NCI-H1417 treated with DMSO at 0.1 percent for 48 hours (cell line): ENCODE measurements around the gene NGF.
"Not testable (repeated sequence)": the region's sequence is repeated elsewhere in the genome, so short reads cannot be mapped to it uniquely, and the experiment has no call there.

ENCODE experiments used
- DNase-seq: peaks from one replicate; lab custom pipeline; 2025; lab: John Stamatoyannopoulos, UW

Gene NGF

GRCh38 chr1:115310581-115311473, 27.2 kb downstream of the NGF start:
- no peak for DNase-seq

GRCh38 chr1:115309504-115309903, 28.5 kb downstream of the NGF start:
- not testable (repeated sequence) for DNase-seq

GRCh38 chr1:115308969-115309368, 29.1 kb downstream of the NGF start:
- DNase-seq, result no peak

DNA sequence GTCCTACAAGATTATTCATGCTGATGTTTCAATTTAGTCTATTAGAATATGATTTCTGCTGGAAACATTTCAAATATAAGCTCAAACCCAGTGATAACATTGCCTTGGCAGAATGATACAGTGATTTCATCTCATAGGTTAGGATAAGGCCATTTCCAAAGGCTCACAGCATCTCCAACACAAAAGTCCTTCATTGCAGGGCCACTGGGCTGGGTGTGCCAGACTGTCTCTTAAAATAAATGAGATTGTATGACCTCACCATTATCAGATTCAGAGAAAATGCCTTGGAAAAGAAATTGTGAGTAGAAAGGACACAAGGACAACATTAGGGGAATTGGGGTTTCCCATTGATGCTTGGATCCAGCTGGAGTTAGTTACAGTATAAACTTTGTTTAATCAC, 30.4 kb downstream of the NGF start:
- DNase-seq, result no peak

DNA sequence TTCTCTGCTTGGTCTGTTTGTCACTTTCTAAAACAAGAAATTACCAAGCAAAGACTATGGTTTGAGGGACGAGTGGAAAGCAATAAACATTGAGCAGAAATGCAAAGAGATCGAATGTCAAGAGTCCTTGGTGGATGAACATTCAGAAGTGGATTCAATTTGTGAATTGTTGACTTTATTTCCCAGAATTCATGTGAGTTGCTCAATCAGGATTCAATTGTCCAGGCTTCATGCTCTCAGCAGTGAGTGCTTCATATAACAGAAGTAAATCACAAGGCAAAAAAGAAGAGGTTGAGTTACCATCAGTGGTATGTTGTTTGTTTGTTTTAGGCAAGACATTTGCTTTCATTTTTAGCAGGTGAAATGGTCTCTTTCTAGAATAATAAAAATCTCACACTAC, 31.9 kb downstream of the NGF start:
- no peak for DNase-seq

GRCh38 chr1:115303364-115303763, 34.7 kb downstream of the NGF start:
- no peak for DNase-seq

DNA sequence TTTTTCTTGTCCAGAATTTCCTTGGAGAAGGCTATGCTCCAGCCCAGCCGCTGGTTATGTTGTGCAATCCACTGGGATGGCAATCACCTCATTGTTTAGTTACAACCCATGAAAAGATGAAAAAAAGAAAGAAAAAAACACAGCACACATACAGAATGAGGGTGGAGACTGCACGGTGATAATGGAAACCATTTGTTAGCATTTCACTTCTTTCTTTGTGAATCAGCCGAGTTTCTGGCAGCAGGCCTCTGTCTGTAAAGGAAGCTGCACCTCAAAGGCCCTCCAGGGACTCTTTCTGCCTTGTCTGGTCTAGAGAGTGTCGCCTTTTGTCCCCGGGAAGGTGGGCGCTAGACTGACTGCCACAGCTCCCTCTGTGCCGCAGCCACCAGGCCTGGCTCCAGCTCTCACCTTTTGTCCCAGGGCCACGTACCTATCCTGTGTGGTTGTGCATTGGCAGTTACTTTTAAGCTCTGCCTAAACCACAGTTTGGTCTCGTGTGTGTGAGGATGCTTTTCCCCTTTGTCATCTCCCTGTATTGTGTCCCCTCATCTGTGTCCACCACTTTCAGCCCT, 35.6 kb downstream of the NGF start:
- DNase-seq, result no peak

- DNase-seq, result no peak
Observed at GRCh38 chr1:115301438-115302020, 36.5 kb downstream of the NGF start.

GRCh38 chr1:115300087-115300876, 37.8 kb downstream of the NGF start:
- no peak for DNase-seq

GRCh38 chr1:115299266-115299665, 38.8 kb downstream of the NGF start:
- no peak for DNase-seq

- DNase-seq, result no peak
Observed at GRCh38 chr1:115296981-115297380, 41.1 kb downstream of the NGF start.

GRCh38 chr1:115295904-115296696, 41.9 kb downstream of the NGF start:
- DNase-seq, result no peak

DNA sequence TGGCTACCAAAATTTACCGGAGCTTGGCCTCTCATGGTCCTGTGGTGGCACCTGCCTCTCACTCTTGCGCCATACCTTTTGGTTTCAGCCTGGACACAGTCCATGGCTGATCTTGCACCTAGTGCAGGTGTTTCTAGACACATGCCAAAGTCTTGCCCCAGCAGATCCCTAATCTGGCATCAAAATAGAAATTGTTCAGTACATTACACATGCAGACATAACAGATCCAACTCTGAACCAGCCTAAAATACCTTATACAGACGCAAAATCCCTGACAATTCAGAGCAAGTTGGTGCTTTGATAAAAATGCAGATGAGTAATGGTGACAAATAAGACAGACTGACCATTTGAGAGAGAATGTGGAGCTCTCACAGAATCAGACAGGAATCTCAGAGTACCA, 44.1 kb downstream of the NGF start:
- DNase-seq, result no peak

DNA sequence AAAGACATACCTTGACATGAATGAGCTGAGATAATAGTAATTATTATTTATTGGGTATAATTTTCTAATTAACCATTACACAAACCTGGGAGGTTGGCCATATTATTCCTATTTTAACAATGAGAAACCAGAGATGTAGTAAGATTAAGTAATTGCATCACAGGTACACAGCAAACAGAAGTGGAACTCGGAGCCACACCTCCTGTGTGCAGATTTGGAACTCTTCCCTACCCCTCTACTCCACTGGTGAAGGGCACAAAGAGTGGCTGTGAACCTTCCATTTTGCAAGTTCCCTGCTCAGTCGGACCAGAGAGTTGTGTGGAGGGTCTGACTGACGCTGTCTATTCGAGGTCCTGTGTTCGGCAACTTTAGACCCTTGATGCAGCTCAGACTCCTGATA, 45.0 kb downstream of the NGF start:
- no peak for DNase-seq

GRCh38 chr1:115291741-115292140, 46.3 kb downstream of the NGF start:
- DNase-seq, result no peak

- no peak for DNase-seq
Observed at GRCh38 chr1:115289940-115290339, 48.1 kb downstream of the NGF start.

DNA sequence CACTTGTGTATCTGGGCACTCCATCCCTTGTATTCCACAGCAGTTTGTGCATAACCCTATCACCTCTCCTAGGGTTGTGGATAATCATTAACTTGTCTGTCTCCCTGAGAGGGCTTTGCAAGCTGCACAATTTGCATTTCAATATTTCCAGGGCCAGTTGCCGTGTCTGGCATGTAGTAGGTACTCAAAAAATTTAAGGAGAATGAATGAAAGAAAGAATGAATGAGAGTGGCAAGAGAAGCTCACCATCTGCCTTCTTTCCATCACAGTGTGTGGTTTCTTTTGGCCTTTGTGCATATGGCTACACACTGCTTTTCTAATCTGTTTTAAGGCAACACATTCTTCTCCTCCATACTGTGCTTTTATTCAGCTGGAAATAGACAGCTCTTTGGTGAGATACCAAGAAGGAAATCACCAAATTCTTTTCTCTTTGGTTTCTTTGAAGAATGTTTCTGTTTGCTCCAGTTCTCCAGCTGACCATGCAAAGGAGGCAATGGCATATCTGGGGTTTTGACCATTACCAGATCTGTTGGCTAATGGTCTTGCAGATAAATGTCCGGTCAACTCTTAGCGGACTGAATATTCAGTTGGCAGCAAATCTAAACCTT, 49.4 kb downstream of the NGF start:
- DNase-seq, result no peak

DNA sequence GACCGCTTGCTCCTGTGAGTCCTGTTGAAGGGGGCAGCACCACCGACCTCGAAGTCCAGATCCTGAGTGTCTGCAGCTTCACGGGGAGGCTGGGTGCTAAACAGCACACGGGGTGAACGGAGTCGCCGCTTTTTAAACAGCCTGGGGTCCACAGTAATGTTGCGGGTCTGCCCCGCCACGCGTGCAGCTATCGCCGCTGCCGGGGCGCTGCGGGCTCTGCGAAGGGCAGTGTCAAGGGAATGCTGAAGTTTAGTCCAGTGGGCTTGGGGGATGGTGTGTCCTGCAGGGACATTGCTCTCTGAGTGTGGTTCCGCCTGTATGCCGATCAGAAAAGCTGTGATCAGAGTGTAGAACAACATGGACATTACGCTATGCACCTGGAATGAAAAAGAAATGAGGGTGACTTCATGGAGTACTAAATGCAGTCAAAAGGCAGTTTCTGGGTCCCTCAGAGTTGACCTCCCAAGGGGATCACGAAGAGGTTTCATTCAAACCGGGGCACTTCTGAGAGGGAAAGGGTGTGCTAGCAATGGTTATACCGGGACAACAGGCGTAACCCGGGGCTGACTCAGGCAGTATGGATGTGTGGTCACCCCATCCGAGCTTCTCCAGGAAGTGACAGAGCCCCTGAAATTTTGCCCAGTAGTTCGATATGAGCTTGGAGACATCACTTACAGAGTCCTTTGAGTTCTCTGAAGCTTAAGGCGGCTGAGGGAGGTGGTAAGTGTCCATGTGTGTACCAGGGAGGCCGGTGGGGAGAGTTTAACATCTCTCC, 51.4 kb downstream of the NGF start:
- DNase-seq, result no peak

- no peak for DNase-seq
Observed at GRCh38 chr1:115284209-115284608, 53.8 kb downstream of the NGF start.

DNA sequence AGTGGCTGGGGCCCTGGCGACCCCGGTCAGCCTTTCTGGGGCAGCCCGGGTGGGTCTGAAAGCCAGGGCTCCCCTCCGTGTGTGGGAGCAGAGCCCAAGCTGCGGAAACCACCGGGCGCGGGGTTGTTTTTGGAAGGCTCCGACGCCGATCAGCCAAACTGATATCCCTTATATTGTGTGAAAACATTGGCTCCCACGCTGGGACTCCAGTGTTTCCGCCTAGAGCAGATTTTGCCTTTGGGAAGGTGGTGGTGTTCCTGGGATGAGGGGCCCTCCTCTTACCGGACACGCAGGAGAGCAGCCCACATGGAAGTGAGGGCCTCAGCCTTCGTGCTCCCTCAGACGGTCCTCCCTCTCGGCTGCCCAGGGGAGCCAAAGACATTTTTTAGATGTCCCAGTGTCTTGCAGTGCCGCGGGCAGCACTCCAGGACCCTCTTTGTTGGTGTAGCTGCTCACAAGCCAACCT, 54.3 kb downstream of the NGF start:
- DNase-seq, result no peak
